ENCODE measurements around the gene C1RL. TPM values are rescaled to one million over a fixed set of nuclear protein-coding genes. Genes with fewer than 3 reads are reported as not detected.

The C1RL gene
- total RNA-seq, 1 experiment from 2014 or later = 17.7 TPM

GRCh38 chr12:7112041-7112440, 3.0 kb upstream of the C1RL start:
- Mint-ChIP-seq H3K27ac (no peak overlapping the region), H3K27me3 (ENCODE audit: low read depth) (no peaks in the 10 kb centered on the region), H3K4me3 (no peak overlapping the region), H3K4me1 (peaks cover 12% of the 10 kb centered on the region), H3K9me3 (no peaks in the 10 kb centered on the region), H3K36me3 (no peaks in the 10 kb centered on the region)
- TF ChIP-seq NFE2L1 (CRISPR knock-in tag; IDR thresholded peaks at IDR 0.05) (no peak), FOXJ3 (CRISPR knock-in tag; IDR thresholded peaks at IDR 0.05; ENCODE audit: borderline replicate concordance) (no peak)
- TF ChIP-seq, protein P1, sequence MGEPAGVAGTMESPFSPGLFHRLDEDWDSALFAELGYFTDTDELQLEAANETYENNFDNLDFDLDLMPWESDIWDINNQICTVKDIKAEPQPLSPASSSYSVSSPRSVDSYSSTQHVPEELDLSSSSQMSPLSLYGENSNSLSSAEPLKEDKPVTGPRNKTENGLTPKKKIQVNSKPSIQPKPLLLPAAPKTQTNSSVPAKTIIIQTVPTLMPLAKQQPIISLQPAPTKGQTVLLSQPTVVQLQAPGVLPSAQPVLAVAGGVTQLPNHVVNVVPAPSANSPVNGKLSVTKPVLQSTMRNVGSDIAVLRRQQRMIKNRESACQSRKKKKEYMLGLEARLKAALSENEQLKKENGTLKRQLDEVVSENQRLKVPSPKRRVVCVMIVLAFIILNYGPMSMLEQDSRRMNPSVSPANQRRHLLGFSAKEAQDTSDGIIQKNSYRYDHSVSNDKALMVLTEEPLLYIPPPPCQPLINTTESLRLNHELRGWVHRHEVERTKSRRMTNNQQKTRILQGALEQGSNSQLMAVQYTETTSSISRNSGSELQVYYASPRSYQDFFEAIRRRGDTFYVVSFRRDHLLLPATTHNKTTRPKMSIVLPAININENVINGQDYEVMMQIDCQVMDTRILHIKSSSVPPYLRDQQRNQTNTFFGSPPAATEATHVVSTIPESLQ (CRISPR knock-in tag; IDR thresholded peaks at IDR 0.05) = no peak
- TF ChIP-seq, protein P2, sequence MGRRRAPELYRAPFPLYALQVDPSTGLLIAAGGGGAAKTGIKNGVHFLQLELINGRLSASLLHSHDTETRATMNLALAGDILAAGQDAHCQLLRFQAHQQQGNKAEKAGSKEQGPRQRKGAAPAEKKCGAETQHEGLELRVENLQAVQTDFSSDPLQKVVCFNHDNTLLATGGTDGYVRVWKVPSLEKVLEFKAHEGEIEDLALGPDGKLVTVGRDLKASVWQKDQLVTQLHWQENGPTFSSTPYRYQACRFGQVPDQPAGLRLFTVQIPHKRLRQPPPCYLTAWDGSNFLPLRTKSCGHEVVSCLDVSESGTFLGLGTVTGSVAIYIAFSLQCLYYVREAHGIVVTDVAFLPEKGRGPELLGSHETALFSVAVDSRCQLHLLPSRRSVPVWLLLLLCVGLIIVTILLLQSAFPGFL (CRISPR knock-in tag; IDR thresholded peaks at IDR 0.05; ENCODE audit: borderline replicate concordance) = no peak
- TF ChIP-seq, protein P3, sequence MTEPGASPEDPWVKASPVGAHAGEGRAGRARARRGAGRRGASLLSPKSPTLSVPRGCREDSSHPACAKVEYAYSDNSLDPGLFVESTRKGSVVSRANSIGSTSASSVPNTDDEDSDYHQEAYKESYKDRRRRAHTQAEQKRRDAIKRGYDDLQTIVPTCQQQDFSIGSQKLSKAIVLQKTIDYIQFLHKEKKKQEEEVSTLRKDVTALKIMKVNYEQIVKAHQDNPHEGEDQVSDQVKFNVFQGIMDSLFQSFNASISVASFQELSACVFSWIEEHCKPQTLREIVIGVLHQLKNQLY (CRISPR knock-in tag; IDR thresholded peaks at IDR 0.05) = no peak
- ChIA-PET CTCF (interaction anchor here (1.1 to 2.1 kb wide), 5 partner anchors 9 to 240 kb away, joined by 3 to 8 read pairs (median 4); partner anchors contain the start of genes C1S and SPSB2), POLR2A (no interaction called here)
- DNase-seq (ENCODE audit: low spot score) (no peak), ATAC-seq (no peak)

- Mint-ChIP-seq H3K9me3 (peaks cover 9% of the 10 kb centered on the region), H3K4me3 (no peak overlapping the region), H3K27me3 (ENCODE audit: low read depth) (no peaks in the 10 kb centered on the region), H3K27ac (no peak overlapping the region), H3K36me3 (peaks cover 12% of the 10 kb centered on the region), H3K4me1 (peaks cover 12% of the 10 kb centered on the region)
- TF ChIP-seq ZNF317 (CRISPR knock-in tag; IDR thresholded peaks at IDR 0.05; ENCODE audit: borderline replicate concordance, low read depth) = no peak
- TF ChIP-seq, protein P4, sequence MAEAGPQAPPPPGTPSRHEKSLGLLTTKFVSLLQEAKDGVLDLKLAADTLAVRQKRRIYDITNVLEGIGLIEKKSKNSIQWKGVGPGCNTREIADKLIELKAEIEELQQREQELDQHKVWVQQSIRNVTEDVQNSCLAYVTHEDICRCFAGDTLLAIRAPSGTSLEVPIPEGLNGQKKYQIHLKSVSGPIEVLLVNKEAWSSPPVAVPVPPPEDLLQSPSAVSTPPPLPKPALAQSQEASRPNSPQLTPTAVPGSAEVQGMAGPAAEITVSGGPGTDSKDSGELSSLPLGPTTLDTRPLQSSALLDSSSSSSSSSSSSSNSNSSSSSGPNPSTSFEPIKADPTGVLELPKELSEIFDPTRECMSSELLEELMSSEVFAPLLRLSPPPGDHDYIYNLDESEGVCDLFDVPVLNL (CRISPR knock-in tag; IDR thresholded peaks at IDR 0.05; ENCODE audit: borderline replicate concordance, low read depth) = no peak
- no peak for TF ChIP-seq TCF7 (CRISPR knock-in tag; IDR thresholded peaks at IDR 0.05; ENCODE audit: low read depth)
- no peak for TF ChIP-seq ZNF138 (CRISPR knock-in tag; conservative IDR thresholded peaks at IDR 0.05)
- TF ChIP-seq NFE2L1 (CRISPR knock-in tag; IDR thresholded peaks at IDR 0.05) = no peak
- TF ChIP-seq, protein P5, sequence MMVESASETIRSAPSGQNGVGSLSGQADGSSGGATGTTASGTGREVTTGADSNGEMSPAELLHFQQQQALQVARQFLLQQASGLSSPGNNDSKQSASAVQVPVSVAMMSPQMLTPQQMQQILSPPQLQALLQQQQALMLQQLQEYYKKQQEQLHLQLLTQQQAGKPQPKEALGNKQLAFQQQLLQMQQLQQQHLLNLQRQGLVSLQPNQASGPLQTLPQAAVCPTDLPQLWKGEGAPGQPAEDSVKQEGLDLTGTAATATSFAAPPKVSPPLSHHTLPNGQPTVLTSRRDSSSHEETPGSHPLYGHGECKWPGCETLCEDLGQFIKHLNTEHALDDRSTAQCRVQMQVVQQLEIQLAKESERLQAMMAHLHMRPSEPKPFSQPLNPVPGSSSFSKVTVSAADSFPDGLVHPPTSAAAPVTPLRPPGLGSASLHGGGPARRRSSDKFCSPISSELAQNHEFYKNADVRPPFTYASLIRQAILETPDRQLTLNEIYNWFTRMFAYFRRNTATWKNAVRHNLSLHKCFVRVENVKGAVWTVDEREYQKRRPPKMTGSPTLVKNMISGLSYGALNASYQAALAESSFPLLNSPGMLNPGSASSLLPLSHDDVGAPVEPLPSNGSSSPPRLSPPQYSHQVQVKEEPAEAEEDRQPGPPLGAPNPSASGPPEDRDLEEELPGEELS (CRISPR knock-in tag; IDR thresholded peaks at IDR 0.05) = no peak
- no peak for TF ChIP-seq ZNF396 (CRISPR knock-in tag; IDR thresholded peaks at IDR 0.05; ENCODE audit: borderline replicate concordance)
- no peak for TF ChIP-seq ZNF671 (CRISPR knock-in tag; IDR thresholded peaks at IDR 0.05)
- no peak for TF ChIP-seq RELA (CRISPR knock-in tag; IDR thresholded peaks at IDR 0.05; ENCODE audit: borderline replicate concordance)
- no peak for TF ChIP-seq MXD4 (CRISPR knock-in tag; IDR thresholded peaks at IDR 0.05; ENCODE audit: borderline replicate concordance)
- TF ChIP-seq, protein P6, sequence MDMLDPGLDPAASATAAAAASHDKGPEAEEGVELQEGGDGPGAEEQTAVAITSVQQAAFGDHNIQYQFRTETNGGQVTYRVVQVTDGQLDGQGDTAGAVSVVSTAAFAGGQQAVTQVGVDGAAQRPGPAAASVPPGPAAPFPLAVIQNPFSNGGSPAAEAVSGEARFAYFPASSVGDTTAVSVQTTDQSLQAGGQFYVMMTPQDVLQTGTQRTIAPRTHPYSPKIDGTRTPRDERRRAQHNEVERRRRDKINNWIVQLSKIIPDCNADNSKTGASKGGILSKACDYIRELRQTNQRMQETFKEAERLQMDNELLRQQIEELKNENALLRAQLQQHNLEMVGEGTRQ (CRISPR knock-in tag; IDR thresholded peaks at IDR 0.05) = no peak
- no peak for TF ChIP-seq IRF2 (CRISPR knock-in tag; IDR thresholded peaks at IDR 0.05; ENCODE audit: borderline replicate concordance, low read depth)
- POLR2A ChIA-PET = interaction anchor here (0.7 kb wide), 1 partner anchor 51 kb away, joined by 3 read pairs; no protein-coding TSS in a partner anchor
- no peak for ATAC-seq
- no peak for DNase-seq (ENCODE audit: low spot score)
- CTCF ChIA-PET = interaction anchor here (1.0 to 2.1 kb wide), 5 partner anchors 11 to 238 kb away, joined by 3 to 8 read pairs (median 4); partner anchors contain the start of genes C1S and SPSB2
These were observed 1.6 kb upstream of the C1RL start for GRCh38 chr12:7110661-7111060.

Measured in WTC11 (cell line).